HepG2 (cell line): ENCODE measurements around the gene KRTAP3-1. TPM values are rescaled to one million over a fixed set of nuclear protein-coding genes. Genes with fewer than 3 reads are reported as not detected.

Experiments used
- AGO1 ChIP-seq: fragments of 200-400 bp; formaldehyde crosslinking; IDR thresholded peaks from 2 replicates; pipeline ENCODE4 v1.6.1; 2017; ENCODE audit warnings: mild to moderate bottlenecking, low read depth, low read length, moderate library complexity; ENCODE audit not compliant: poor library complexity, severe bottlenecking
- ARNT2 ChIP-seq: sonication (generic); formaldehyde crosslinking; IDR thresholded peaks from 2 replicates; pipeline ENCODE4 v1.8.0; 2022; ENCODE audit warnings: mild to moderate bottlenecking, low read depth, missing genetic modification reagents, moderate library complexity
- CC2D1A ChIP-seq: sonication (generic); formaldehyde crosslinking; IDR thresholded peaks from 2 replicates; pipeline ENCODE4 v1.8.1; 2023; ENCODE audit warnings: mild to moderate bottlenecking, missing genetic modification reagents
- CENPX ChIP-seq: sonication (generic); formaldehyde crosslinking; IDR thresholded peaks from 2 replicates; pipeline ENCODE4 v1.9.0; 2021; ENCODE audit warnings: mild to moderate bottlenecking, missing genetic modification reagents, moderate library complexity
- FOXJ3 ChIP-seq: sonication (generic); formaldehyde crosslinking; IDR thresholded peaks from 2 replicates; pipeline ENCODE4 v1.4.0; 2020; ENCODE audit warnings: missing genetic modification reagents, mild to moderate bottlenecking, borderline replicate concordance
- HOXA9 ChIP-seq: sonication (generic); formaldehyde crosslinking; IDR thresholded peaks from 2 replicates; pipeline ENCODE4 v1.8.1; 2022; ENCODE audit warnings: missing genetic modification reagents, mild to moderate bottlenecking, moderate library complexity, borderline replicate concordance
- NAIF1 ChIP-seq: sonication (generic); formaldehyde crosslinking; IDR thresholded peaks from 2 replicates; pipeline ENCODE4 v1.5.0; 2020; ENCODE audit warnings: mild to moderate bottlenecking, missing genetic modification reagents, borderline replicate concordance
- SIN3B ChIP-seq: fragments of 150-350 bp; IDR thresholded peaks from 2 replicates; pipeline ENCODE4 v1.6.1; 2014; ENCODE audit warnings: low read length
- SSRP1 ChIP-seq: IDR thresholded peaks from 2 replicates; pipeline ENCODE4 v1.6.1; 2016; ENCODE audit warnings: control low read depth
- TOPORS ChIP-seq: sonication (generic); formaldehyde crosslinking; IDR thresholded peaks from 2 replicates; pipeline ENCODE4 v1.8.0; 2023; ENCODE audit warnings: mild to moderate bottlenecking, missing genetic modification reagents
- ZFP36 ChIP-seq: fragments of 150-350 bp; IDR thresholded peaks from 2 replicates; pipeline ENCODE4 v1.6.1; 2018; ENCODE audit warnings: borderline replicate concordance, low read length, low read depth; ENCODE audit not compliant: partially characterized antibody
- ZFP91 ChIP-seq: sonication (generic); formaldehyde crosslinking; IDR thresholded peaks from 2 replicates; pipeline ENCODE4 v1.9.0; 2022; ENCODE audit warnings: missing genetic modification reagents, mild to moderate bottlenecking, borderline replicate concordance
- ZNF138 ChIP-seq: sonication (generic); formaldehyde crosslinking; IDR thresholded peaks from 2 replicates; pipeline ENCODE4 v1.5.0; 2020; ENCODE audit warnings: mild to moderate bottlenecking, low read depth, missing genetic modification reagents
- ZNF17 ChIP-seq: sonication (generic); formaldehyde crosslinking; IDR thresholded peaks from 2 replicates; pipeline ENCODE4 v1.5.0; 2020; ENCODE audit warnings: mild to moderate bottlenecking, missing genetic modification reagents
- ZNF256 ChIP-seq: sonication (generic); formaldehyde crosslinking; conservative IDR thresholded peaks from 2 replicates; pipeline ENCODE4 v1.4.0; 2020; ENCODE audit warnings: missing genetic modification reagents
- ZNF274 ChIP-seq: sonication (generic); formaldehyde crosslinking; IDR thresholded peaks from 2 replicates; pipeline ENCODE4 v1.5.1; 2020; ENCODE audit warnings: mild to moderate bottlenecking, missing genetic modification reagents
- ZNF30 ChIP-seq: sonication (generic); formaldehyde crosslinking; IDR thresholded peaks from 2 replicates; pipeline ENCODE4 v1.5.0; 2020; ENCODE audit warnings: mild to moderate bottlenecking, missing genetic modification reagents
- ZNF543 ChIP-seq: sonication (generic); formaldehyde crosslinking; IDR thresholded peaks from 2 replicates; pipeline ENCODE4 v1.4.0; 2020; ENCODE audit warnings: mild to moderate bottlenecking, missing genetic modification reagents
- ZNF704 ChIP-seq: sonication (generic); formaldehyde crosslinking; IDR thresholded peaks from 2 replicates; pipeline ENCODE4 v1.8.1; 2023; ENCODE audit warnings: mild to moderate bottlenecking, inconsistent platforms, moderate library complexity, missing genetic modification reagents, borderline replicate concordance
- ZNF879 ChIP-seq: sonication (generic); formaldehyde crosslinking; IDR thresholded peaks from 2 replicates; pipeline ENCODE4 v1.8.1; 2023; ENCODE audit warnings: missing genetic modification reagents
- polyA plus RNA-seq, 8 experiments: library from polyadenylated mRNA; depleted of rRNA in 3 of 8; stranded (reverse) in 7 of 8; unstranded in 1 of 8; fragments of >200 nt; fragmentation: Illumina TruSeq in 4 of 8; extraction: Trizol in 4 of 8; gene quantifications; 2 replicates each; pipeline versions ENCODE4 v1.2.1 to v1.2.3, GENCODE V29; 2011 to 2016; ENCODE audit warnings: low read depth in 4 of 8, missing spikeins in 1 of 8, mixed read lengths in 1 of 8; ENCODE audit not compliant: insufficient read depth in 1 of 8
- total RNA-seq, 5 experiments: library from RNA; depleted of rRNA; stranded (reverse); fragments of >200 nt; fragmentation: Illumina TruSeq; extraction: Trizol; gene quantifications; 2 replicates each; pipeline ENCODE4 v1.2.3, GENCODE V29; 2016; ENCODE audit warnings: low read depth in 1 of 5
- TF ChIP-seq, protein P1 (sequence below): sonication (generic); formaldehyde crosslinking; IDR thresholded peaks from 2 replicates; pipeline ENCODE4 v1.8.1; 2023; ENCODE audit warnings: mild to moderate bottlenecking, missing genetic modification reagents
- TF ChIP-seq, protein P2 (sequence below): IDR thresholded peaks from 2 replicates; pipeline ENCODE4 v1.6.1; 2016; ENCODE audit warnings: missing biosample characterization, missing genetic modification reagents, low read depth

The KRTAP3-1 gene
- total and polyA plus RNA-seq, 2 of the 13 experiments (the other 11 are each of a cell fraction or from before 2014, with no cell fraction given) = 0.29 to 3.7 TPM

- TF ChIP-seq, protein P1, sequence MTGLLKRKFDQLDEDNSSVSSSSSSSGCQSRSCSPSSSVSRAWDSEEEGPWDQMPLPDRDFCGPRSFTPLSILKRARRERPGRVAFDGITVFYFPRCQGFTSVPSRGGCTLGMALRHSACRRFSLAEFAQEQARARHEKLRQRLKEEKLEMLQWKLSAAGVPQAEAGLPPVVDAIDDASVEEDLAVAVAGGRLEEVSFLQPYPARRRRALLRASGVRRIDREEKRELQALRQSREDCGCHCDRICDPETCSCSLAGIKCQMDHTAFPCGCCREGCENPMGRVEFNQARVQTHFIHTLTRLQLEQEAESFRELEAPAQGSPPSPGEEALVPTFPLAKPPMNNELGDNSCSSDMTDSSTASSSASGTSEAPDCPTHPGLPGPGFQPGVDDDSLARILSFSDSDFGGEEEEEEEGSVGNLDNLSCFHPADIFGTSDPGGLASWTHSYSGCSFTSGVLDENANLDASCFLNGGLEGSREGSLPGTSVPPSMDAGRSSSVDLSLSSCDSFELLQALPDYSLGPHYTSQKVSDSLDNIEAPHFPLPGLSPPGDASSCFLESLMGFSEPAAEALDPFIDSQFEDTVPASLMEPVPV (CRISPR knock-in tag) = no peak
- TF ChIP-seq ZNF543 (CRISPR knock-in tag) (no peak), ZNF879 (CRISPR knock-in tag) (no peak), HOXA9 (CRISPR knock-in tag) (no peak), TOPORS (CRISPR knock-in tag) (no peak), ZFP36 (no peak), ZFP91 (CRISPR knock-in tag) (0 out of 2 replicates have a peak, but pooled peaks have one; percentile 29), ARNT2 (no peak), ZNF704 (CRISPR knock-in tag) (0 out of 2 replicates have a peak, but pooled peaks have one; percentile 28), CC2D1A (CRISPR knock-in tag) (no peak; the same call in 1 of the 2 replicates), FOXJ3 (CRISPR knock-in tag) (no peak), ZNF138 (no peak), ZNF17 (CRISPR knock-in tag) (no peak), AGO1 (no peak), SIN3B (no peak), ZNF30 (CRISPR knock-in tag) (no peak), NAIF1 (CRISPR knock-in tag) (no peak), SSRP1 (CRISPR knock-in tag) (0 out of 2 replicates have a peak, but pooled peaks have one; percentile 13), CENPX (CRISPR knock-in tag) (no peak), ZNF274 (CRISPR knock-in tag) (no peak), ZNF256 (CRISPR knock-in tag) (no peak; the same call in 1 of the 2 replicates)
- TF ChIP-seq, protein P2, sequence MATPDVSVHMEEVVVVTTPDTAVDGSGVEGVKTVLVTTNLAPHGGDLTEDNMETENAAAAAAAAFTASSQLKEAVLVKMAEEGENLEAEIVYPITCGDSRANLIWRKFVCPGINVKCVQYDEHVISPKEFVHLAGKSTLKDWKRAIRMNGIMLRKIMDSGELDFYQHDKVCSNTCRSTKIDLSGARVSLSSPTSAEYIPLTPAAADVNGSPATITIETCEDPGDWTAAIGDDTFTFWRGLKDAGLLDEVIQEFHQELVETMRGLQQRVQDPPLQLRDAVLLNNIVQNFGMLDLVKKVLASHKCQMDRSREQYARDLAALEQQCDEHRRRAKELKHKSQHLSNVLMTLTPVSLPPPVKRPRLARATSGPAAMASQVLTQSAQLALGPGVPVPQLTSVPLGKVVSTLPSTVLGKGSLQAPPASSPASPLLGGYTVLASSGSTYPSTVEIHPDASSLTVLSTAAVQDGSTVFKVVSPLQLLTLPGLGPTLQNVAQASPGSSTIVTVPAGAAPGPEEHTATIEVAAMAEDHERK (CRISPR knock-in tag) = no peak
Observed at GRCh38 chr17:41008811-41009210, at the start of gene KRTAP3-1 (continued).
